ENCODE results near the gene UBAP2L.

- TF ChIP-seq POLR2AphosphoS5 (IDR thresholded peaks at IDR 0.05; ENCODE audit: borderline replicate concordance, low read depth, low read length): no peak
- TF ChIP-seq EZH2 (IDR thresholded peaks at IDR 0.05): no peak
Measured at GRCh38 chr1:154178013-154178412, 42.7 kb upstream of the UBAP2L start.
